ENCODE data around the gene SPATA22.
"Not testable (repeated sequence)": the region's sequence is repeated elsewhere in the genome, so short reads cannot be mapped to it uniquely, and the experiment has no call there.

DNA sequence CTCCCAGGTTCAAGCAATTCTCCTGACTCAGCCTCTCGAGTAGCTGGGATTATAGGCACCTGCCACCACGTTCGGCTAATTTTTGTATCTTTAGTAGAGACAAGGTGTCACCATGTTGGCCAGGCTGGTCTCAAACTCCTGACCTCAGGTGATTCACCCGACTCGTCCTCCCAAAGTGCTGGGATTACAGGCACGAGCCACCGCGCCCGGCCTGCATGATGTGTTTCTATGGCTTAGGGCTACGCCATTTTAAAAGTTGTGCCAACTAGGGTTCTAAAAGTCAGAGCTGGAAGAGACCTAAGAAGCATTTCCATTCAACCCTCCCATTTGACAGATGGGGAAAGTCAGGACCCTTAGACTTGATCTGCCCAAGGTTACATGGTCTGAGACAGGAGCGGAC, 42.5 kb upstream of the SPATA22 start:
- TF ChIP-seq POLR2A, CTCF (IDR thresholded peaks at IDR 0.05): not testable (repeated sequence)

All from right lobe of liver (tissue), 4 donors.